Measurements from ENCODE around the gene RNF167.

GRCh38 chr17:4969047-4969550, 29.0 kb downstream of the RNF167 start:
- TF ChIP-seq POLR2A (IDR thresholded peaks at IDR 0.05) (no peak), EP300 (IDR thresholded peaks at IDR 0.05; ENCODE audit: low read depth) (no peak), CTCF (IDR thresholded peaks at IDR 0.05) (no peak), POLR2AphosphoS5 (IDR thresholded peaks at IDR 0.05) (peak; percentile 32 to 59 (median 49))
